ENCODE data around the gene DCP1B.
A peak's percentile ranks its signal among the peaks of the same experiment; 100 is the strongest.

Gene DCP1B

DNA sequence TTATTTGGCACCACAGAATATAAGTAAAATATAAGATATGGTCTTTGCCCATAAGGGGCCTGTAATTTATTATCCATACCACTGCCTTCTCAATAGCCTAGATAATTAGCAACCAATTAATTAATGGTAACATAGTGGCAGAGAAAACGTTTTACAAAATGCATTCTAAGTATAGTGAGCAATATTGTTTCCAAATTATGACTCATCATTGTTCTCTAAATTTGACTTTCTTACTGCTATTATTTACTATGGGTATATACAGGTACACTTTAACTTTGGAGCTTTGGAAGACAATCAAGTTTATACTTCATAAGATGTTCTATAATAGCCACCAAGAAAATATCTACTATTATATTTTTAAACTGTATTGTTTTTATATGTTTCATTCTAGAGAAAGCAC, 26.7 kb downstream of the DCP1B start:
- no peak overlapping the region for H3K4me3 ChIP-seq (replicated peaks; ENCODE audit: low read depth, low read length)
- DNase-seq (ENCODE audit: low read depth), result no peak
- TF ChIP-seq CTCF (IDR thresholded peaks at IDR 0.05; ENCODE audit: low read length, missing control alignments), result no peak

- DNase-seq (ENCODE audit: low read depth), result no peak
- TF ChIP-seq CTCF (IDR thresholded peaks at IDR 0.05; ENCODE audit: low read length, missing control alignments), result no peak
- no peak overlapping the region for H3K4me3 ChIP-seq (replicated peaks; ENCODE audit: low read depth, low read length)
Observed at GRCh38 chr12:1977109-1977508, 27.1 kb downstream of the DCP1B start.

DNA sequence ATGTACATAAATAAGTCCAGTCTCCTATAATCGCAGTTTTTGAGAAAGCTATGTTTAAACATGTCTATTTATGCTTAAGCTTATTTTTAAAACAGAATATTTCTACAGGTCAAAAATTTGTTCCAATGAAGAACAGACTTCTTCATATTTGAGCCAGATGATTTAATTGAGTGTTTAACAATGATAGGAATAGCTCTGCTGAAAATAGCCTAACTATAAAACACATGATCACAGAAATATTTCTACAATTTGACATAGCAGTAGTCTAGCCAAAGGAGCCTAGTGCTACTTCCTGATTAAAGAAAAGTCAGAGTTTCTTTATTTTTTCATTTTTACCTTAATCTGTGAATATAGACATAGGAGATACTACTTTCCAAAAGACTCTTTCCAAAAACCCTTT, 29.4 kb downstream of the DCP1B start:
- TF ChIP-seq CTCF (IDR thresholded peaks at IDR 0.05; ENCODE audit: low read length, missing control alignments), result no peak
- no peak for DNase-seq (ENCODE audit: low read depth)
- no peak overlapping the region for H3K4me3 ChIP-seq (replicated peaks; ENCODE audit: low read depth, low read length)

- peak; percentile 8 for DNase-seq (ENCODE audit: low read depth)
- TF ChIP-seq CTCF (IDR thresholded peaks at IDR 0.05; ENCODE audit: low read length, missing control alignments), result no peak
- H3K4me3 ChIP-seq (replicated peaks; ENCODE audit: low read depth, low read length), result no peak overlapping the region
Observed at GRCh38 chr12:1972856-1973317, 31.4 kb downstream of the DCP1B start.

DNA sequence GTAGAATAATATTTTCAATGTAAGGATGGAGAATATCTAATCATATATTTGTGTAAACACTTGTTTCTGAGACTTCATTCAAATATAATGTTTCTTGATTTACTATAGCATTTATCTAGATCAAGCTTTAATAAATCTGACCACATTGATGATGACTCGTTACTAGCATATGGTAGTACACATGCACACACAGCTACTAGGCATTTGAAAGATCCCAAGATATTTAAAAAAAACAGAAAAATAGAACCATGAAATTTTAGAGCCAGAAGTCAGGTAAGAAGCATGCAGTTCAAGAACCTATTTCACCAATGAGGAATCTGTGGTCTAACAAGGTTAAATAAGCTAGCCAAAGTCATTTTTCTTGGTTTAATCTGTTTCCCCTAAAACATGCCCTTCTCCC, 32.0 kb downstream of the DCP1B start:
- no peak for TF ChIP-seq CTCF (IDR thresholded peaks at IDR 0.05; ENCODE audit: low read length, missing control alignments)
- DNase-seq (ENCODE audit: low read depth), result peak; percentile 28
- H3K4me3 ChIP-seq (replicated peaks; ENCODE audit: low read depth, low read length), result no peak overlapping the region

DNA sequence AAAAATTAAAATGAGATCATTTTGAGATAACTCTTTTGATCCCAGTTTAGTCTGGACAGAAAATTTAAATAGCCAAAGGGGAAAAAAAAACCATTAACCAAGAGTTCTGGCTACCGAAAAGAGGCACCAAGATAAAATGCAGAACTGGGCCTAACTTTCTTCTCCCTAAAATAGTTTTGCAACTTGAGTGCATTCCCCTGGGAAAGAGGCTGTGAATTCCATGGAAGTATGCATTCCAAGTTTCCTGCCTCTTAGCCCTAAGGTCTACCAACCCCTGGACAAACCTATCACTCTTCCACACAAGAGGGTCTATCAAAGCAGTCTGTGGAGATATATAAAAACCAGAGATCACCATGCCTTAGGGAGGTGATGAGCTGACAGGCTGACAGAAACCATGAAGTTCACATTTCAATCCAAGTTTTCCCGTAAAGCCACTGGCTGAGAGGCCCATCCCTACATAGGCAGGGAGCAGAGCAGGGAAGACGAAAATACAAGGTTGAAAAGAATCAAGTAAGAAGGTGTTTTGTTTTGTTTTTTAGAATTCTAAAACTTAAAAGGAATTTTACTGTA, 33.8 kb downstream of the DCP1B start:
- no peak for TF ChIP-seq CTCF (IDR thresholded peaks at IDR 0.05; ENCODE audit: low read length, missing control alignments)
- H3K4me3 ChIP-seq (replicated peaks; ENCODE audit: low read depth, low read length), result no peak overlapping the region
- DNase-seq (ENCODE audit: low read depth), result peak; percentile 8

- DNase-seq (ENCODE audit: low read depth), result no peak
- no peak overlapping the region for H3K4me3 ChIP-seq (replicated peaks; ENCODE audit: low read depth, low read length)
- no peak for TF ChIP-seq CTCF (IDR thresholded peaks at IDR 0.05; ENCODE audit: low read length, missing control alignments)
Observed at GRCh38 chr12:1966561-1967226, 37.6 kb downstream of the DCP1B start.

Measured in fibroblast of pulmonary artery (primary cell).